ENCODE measurements around the gene MDM2. TPM values are rescaled to one million over a fixed set of nuclear protein-coding genes. Genes with fewer than 3 reads are reported as not detected.

MDM2 gene
- polyA plus RNA-seq, 1 donor from 2014 or later = 19.6 TPM

DNA sequence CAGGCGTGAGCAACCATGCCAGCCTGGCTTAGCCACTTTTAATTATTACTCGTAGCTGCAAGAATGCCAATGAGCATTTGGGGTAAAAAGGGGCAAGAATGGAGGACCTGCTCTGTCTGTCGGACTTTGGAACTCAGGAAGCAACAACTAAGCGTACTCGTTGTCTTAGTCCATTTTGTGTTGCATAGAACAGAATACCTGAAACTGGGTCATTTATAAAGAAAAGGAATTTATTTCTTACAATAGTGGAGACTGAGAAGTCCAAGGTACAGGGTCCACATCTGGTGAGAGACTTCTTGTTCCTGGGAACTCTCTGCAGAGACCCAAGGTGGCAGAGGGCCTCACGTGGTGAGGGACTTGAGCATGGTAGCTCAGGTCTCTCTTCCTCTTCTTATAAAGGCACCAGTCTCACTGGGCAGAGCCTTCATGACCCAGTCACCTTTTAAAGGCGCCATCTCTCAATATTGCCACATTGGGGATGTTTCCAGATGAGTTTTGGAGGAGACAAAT is 32.8 kb upstream of the MDM2 start:
- Mint-ChIP-seq H3K27ac (no peak overlapping the region), H3K4me3 (peak overlapping the region in 1 of 4 donors; percentile 74), H3K4me1 (peaks cover 23 to 27% (median 23%) of the 10 kb centered on the region in 3 donors)

DNA sequence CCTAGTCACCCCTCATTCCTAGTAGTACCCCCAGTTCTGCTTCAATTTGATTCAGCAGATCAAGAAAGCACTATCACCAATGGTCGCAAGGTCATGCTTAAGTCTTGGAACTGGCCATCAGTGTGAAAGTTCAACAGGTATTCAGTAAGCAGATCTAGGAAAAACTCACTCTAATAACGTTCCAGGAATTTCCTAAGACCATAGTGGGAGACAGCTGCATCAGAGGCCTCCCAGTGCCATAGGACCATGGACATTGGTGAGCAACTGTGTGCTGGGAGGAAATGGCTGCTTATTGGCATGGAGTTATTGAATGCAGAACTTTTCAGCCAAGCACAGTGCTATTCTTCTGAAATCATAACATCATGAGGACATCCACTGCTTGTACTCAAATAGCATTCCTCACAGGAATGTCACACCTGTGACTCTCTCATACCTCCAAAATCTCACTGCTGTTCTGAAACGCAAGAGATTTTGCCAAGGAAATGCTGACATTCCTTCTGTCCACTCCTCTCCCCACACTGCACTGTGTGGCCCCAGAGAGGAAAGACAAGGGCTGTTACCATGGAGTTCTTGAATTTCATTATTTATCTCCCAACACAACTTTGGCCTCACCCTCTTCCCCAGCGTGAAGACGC is 30.9 kb upstream of the MDM2 start:
- no peak overlapping the region for H3K27ac Mint-ChIP-seq
- no peaks in the 10 kb centered on the region for H3K27me3 Mint-ChIP-seq
- H3K4me1 Mint-ChIP-seq = peaks cover 18 to 21% (median 19%) of the 10 kb centered on the region in 3 donors
- H3K4me3 Mint-ChIP-seq = no peak overlapping the region
- H3K9me3 Mint-ChIP-seq = no peaks in the 10 kb centered on the region
- H3K36me3 Mint-ChIP-seq = no peaks in the 10 kb centered on the region

More for the DNA sequence above, 32.8 kb upstream of the MDM2 start:
- Mint-ChIP-seq H3K36me3 (no peaks in the 10 kb centered on the region), H3K27me3 (no peaks in the 10 kb centered on the region), H3K9me3 (no peaks in the 10 kb centered on the region)

DNA sequence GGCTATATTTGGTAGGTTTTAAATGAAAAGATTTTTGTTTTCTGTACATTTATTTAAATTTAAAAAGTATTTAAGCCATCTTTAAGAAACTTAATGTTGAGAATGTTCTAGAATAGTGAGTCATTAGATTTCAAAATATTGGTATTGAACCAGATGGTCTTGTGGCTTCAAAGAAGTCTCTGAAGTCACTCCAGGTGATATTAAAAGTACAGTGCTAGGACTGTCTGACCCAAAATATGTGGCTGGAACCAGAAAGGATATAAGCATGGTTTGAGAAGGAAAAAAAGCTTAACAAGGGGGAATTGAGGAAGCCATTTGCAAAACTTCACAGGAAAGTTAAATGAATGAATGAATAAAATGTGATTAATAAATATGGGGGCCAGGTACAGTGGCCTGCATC is 28.7 kb upstream of the MDM2 start:
- Mint-ChIP-seq H3K4me3 (no peak overlapping the region), H3K4me1 (peaks cover 0 to 9% (median 2%) of the 10 kb centered on the region in 3 donors), H3K27me3 (no peaks in the 10 kb centered on the region), H3K9me3 (no peaks in the 10 kb centered on the region), H3K36me3 (no peaks in the 10 kb centered on the region), H3K27ac (no peak overlapping the region)

DNA sequence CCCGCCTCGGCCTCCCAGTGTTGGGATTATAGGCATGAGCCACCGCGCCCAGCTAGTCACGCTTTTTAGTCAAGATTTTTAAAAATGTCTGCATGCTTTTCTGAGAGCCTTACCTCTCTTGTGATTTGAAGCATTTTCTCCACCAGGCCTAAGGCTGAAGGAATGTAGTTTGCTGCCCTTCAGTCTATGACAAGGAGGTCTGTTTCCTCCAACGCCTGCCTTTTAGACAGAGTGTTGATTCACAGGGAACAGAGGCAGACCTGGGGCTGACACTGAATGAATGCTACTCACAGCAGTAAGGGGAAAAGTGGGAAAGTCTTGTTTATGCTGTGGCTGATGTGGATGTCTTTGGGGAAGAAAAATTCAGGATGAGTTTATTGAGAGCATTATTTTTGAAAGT is 27.2 kb upstream of the MDM2 start:
- Mint-ChIP-seq H3K4me3 (no peak overlapping the region), H3K4me1 (peaks cover 0 to 12% (median 4%) of the 10 kb centered on the region in 3 donors), H3K9me3 (no peaks in the 10 kb centered on the region), H3K27ac (no peak overlapping the region), H3K27me3 (no peaks in the 10 kb centered on the region), H3K36me3 (no peaks in the 10 kb centered on the region)

DNA sequence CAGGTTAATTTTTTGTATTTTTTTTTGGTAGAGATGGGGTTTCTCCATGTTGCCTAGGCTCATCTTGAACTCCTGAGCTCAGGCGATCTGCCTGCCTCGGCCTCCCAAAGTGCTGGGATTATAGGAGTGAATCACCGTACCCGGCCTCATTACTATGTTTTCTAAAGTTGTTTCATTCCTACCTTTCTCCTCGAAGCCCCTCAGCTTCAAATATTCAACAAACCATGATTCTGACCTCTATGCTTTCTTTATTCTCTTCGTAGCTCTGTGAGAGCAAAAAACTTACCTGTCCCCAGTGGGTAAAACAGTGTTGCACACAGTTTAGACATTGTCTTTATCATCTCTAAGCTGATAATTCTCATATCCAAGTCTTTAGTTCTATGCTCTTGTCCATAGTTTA is 26.2 kb upstream of the MDM2 start:
- no peak overlapping the region for H3K4me3 Mint-ChIP-seq
- peaks cover 0 to 12% (median 4%) of the 10 kb centered on the region in 3 donors for H3K4me1 Mint-ChIP-seq
- H3K9me3 Mint-ChIP-seq = no peaks in the 10 kb centered on the region
- H3K27ac Mint-ChIP-seq = no peak overlapping the region
- no peaks in the 10 kb centered on the region for H3K27me3 Mint-ChIP-seq
- H3K36me3 Mint-ChIP-seq = no peaks in the 10 kb centered on the region

DNA sequence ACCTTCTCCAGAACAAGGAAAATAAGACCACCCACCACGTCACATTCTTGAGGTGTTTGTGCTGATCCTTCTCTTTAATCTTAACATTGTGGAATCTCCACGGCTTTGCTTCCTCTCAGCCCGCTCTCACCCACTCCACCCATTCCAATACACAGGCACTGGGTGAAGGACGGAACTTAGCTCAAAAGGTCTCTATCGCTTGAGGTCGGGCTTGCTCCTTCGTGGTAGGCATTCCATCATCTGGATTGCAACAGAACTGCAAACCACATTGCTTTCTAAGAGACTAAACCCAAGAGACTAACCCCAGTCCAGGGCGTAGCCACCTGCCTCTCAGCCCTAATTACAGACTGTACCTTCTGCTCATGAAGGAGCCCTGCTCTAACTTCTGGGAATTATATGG is 24.0 kb upstream of the MDM2 start:
- Mint-ChIP-seq H3K27me3 (no peaks in the 10 kb centered on the region), H3K4me1 (peaks cover 8 to 22% (median 11%) of the 10 kb centered on the region in 3 donors), H3K4me3 (no peak overlapping the region), H3K27ac (no peak overlapping the region), H3K9me3 (no peaks in the 10 kb centered on the region), H3K36me3 (no peaks in the 10 kb centered on the region)

DNA sequence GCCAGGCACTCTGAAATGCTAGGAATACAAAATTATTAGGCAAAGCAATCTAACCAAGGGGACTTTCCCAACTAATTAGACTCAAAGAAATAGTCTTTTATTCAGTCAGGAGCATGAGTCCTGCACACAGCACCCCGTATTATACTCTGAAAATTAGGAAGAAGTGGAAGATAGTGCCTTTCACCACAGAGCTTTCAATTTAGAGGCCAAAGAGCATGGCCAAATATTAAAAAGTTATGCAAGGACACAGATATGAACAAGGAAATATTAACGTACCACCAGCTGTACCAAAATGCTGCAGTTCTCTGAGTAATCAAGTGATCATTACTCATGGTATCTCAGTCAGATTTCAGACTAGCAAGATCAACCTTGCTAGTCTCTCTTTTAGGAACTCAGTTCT is 22.6 kb upstream of the MDM2 start:
- no peak overlapping the region for H3K4me3 Mint-ChIP-seq
- H3K36me3 Mint-ChIP-seq = no peaks in the 10 kb centered on the region
- peaks cover 8 to 17% (median 15%) of the 10 kb centered on the region in 3 donors for H3K4me1 Mint-ChIP-seq
- H3K27ac Mint-ChIP-seq = no peak overlapping the region
- H3K27me3 Mint-ChIP-seq = no peaks in the 10 kb centered on the region
- no peaks in the 10 kb centered on the region for H3K9me3 Mint-ChIP-seq

DNA sequence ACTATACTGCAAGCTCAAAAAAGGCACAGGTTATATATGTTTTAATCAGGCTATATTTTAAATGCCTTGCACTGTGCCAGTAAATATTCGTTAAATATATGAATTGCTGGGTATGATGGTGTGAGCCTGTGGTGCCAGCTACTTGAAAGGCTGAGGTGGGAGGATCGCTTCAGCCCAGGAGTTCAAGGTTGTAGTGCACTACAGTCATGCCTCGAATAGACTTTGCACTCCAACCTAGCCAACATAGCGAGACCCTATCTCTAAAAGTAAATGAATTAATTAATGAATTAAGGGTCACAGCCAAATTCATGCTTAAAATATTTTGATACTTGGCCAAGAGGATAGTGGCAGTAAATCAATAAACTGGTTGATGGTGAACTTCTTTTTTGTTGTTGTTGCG is 22.2 kb upstream of the MDM2 start:
- Mint-ChIP-seq H3K36me3 (no peaks in the 10 kb centered on the region), H3K4me3 (no peak overlapping the region), H3K4me1 (peaks cover 8 to 17% (median 15%) of the 10 kb centered on the region in 3 donors), H3K27ac (no peak overlapping the region), H3K9me3 (no peaks in the 10 kb centered on the region), H3K27me3 (no peaks in the 10 kb centered on the region)

DNA sequence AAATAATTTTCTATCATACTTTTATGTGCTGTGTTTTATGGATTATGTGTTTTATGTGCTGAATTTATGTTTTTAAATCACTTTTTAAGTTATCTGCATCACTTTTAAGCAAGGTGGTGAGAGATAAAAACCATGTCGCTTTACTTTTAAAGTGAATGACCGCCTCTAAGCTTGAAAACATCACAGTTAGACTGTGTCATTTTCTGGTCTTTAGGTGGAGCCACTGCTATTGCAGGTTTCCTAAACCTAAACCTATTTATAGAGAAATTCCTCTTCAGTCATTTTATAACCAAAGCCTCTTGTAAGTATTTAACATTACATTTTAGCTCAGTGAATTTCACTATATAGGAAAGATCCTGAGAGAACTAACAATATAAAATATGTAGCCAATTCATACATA is 21.0 kb upstream of the MDM2 start:
- Mint-ChIP-seq H3K4me3 (peak overlapping the region in 1 of 4 donors; percentile 93), H3K9me3 (no peaks in the 10 kb centered on the region), H3K4me1 (peaks cover 8 to 15% (median 14%) of the 10 kb centered on the region in 3 donors), H3K27me3 (no peaks in the 10 kb centered on the region), H3K36me3 (no peaks in the 10 kb centered on the region), H3K27ac (no peak overlapping the region)

DNA sequence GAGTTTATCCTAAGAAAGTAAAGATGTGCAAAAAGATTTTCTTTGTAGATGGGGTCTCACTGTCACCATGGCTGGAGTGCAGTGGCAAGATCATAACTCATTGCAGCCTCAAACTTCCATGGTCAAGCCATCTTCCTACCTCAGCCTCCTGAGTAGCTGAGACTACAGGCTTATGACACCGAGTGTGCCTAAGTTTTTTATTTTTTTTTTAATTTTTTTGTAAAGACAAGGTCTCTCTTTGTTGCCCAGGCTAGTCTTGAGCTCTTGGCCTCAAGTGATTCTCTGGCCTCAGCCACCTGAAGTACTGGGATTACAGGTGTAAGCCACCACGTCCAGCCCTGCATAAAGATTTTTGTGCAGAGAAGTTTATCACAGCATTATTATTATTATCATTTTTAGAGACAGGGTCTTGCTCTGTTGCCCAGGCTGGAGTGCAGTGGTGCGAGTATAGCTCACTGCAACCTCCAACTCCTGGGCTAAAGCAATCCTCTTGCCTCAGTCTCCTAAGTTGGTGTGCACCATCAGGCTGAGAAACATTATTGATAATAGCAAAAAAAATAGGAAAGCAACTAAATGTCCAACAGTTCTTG is 19.3 kb upstream of the MDM2 start:
- Mint-ChIP-seq H3K4me3 (no peak overlapping the region), H3K36me3 (no peaks in the 10 kb centered on the region), H3K4me1 (peaks cover 8 to 20% (median 17%) of the 10 kb centered on the region in 3 donors), H3K9me3 (no peaks in the 10 kb centered on the region), H3K27ac (no peak overlapping the region), H3K27me3 (no peaks in the 10 kb centered on the region)

DNA sequence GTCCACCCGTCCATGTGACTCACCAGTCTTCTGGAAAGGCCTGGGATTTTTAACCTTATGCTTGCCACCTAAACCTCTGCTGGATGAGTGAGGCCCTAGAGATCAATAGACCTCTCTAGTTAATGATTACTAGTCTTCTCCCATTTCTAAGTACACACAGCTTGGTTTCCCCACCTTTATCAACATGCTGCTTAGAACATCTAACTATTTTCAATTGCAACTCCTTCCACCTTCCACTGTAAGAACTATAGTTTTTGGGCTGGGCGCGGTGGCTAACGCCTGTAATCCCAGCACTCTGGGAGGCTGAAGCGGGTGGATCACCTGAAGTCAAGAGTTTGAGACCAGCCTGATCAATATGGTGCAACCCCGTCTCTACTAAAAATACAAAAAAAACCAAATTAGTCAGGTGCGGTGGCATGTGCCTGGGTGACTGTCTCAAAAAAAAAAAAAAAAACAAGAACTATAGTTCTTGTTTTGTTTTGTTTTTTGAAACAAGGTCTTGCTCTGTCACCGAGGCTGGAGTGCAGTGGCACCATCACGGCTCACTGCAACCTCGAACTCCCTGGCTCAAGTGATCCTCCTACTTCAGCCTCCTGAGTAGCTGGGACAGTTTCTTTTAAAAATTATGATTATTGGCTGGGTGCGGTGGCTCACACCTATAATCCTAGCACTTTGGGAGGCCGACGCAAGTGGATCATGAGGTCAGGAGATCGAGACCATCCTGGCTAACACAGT is 18.7 kb upstream of the MDM2 start:
- Mint-ChIP-seq H3K4me1 (peaks cover 8 to 20% (median 17%) of the 10 kb centered on the region in 3 donors), H3K27ac (no peak overlapping the region), H3K36me3 (no peaks in the 10 kb centered on the region), H3K27me3 (no peaks in the 10 kb centered on the region), H3K4me3 (peak overlapping the region in 1 of 4 donors; percentile 69), H3K9me3 (no peaks in the 10 kb centered on the region)

DNA sequence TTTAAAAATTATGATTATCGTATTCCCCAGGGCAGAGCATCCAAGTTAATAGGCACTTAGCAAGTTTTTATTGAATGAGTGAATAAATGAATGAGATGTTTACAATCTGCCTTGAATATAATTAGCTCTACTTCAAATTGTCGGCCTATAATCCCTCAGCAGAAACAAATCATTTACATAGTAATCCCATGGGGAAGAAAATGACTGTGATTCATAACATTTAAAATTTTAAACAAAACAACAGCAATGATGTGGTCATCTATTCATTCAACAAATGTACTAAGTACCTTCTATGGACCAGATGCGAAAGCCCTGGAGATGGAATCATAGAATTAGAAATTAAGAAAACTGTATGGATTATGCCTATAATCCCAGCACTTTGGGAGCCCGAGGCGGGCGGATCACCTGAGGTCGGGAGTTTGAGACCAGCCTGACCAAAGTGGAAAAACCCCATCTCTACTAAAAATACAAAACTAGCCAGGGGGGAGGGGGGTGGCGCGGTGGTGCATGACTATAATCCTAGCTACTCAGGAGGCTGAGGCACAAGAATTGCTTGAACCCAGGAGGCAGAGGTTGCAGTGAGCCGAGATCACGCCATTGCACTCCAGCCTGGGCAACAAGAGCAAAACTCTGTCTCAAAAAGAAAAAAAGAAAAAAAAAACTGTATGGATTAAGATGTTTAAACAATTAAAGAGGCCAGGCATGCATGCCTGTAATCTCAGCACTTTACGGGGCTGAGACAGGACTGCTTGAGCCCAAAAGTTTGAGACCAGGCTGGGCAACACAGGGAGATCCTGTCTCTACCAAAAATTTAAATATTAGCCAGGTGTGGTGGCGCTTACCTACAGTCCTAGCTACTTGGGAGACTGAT is 17.7 kb upstream of the MDM2 start:
- Mint-ChIP-seq H3K9me3 (no peaks in the 10 kb centered on the region), H3K27me3 (no peaks in the 10 kb centered on the region), H3K36me3 (no peaks in the 10 kb centered on the region), H3K4me3 (peak overlapping the region in 1 of 4 donors; percentile 20), H3K27ac (no peak overlapping the region), H3K4me1 (peaks cover 8 to 18% (median 15%) of the 10 kb centered on the region in 3 donors)

DNA sequence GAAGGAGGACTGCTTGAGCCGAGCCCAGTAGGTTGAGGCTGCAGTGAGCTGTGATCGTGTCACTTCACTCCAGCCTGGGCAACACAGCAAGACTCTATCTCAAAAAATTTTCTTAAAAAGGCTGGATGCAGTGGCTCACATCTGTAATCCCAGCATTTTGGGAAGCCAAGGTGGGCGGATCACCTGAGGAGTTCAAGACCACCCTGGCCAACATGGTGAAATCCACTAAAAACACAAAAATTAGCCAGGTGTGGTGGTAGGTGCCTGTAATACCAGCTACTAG is 17.1 kb upstream of the MDM2 start:
- H3K36me3 Mint-ChIP-seq = no peaks in the 10 kb centered on the region
- no peak overlapping the region for H3K4me3 Mint-ChIP-seq
- H3K27ac Mint-ChIP-seq = no peak overlapping the region
- H3K4me1 Mint-ChIP-seq = peaks cover 8 to 16% (median 13%) of the 10 kb centered on the region in 3 donors
- H3K27me3 Mint-ChIP-seq = no peaks in the 10 kb centered on the region
- H3K9me3 Mint-ChIP-seq = no peaks in the 10 kb centered on the region

DNA sequence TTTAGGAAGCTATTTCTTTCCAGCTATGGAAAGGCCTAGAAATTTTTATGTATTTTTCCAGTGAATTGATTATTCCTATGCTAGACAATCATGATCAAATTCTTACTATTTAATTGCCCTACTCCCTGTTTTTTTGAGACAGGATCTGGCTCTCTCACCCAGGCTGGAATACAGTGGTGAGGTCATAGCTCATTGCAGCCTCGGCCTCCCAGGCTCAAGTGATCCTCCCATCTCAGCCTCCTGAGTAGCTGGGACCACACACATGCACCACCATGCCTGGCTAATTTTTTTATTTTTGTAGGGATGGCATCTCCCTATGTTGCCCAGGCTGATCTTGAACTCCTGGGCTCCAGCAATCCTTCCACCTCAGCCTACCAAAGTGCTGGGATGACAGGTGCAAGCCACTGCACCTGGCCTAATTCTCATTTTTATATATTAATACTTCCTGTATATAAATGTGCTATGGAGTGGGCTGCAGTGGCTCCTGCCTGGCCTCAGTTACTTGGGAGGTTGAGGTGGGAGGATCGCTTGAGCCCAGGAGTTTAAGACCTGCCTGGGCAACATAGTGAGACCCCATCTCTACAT is 16.0 kb upstream of the MDM2 start:
- Mint-ChIP-seq H3K4me3 (no peak overlapping the region), H3K4me1 (peaks cover 8 to 14% (median 13%) of the 10 kb centered on the region in 3 donors), H3K9me3 (no peaks in the 10 kb centered on the region)

More for the DNA sequence above, 16.0 kb upstream of the MDM2 start:
- Mint-ChIP-seq H3K36me3 (no peaks in the 10 kb centered on the region), H3K27ac (no peak overlapping the region), H3K27me3 (no peaks in the 10 kb centered on the region)
